Parathyroid adenoma (tissue), 2 donors: Measurements from ENCODE around the gene DDX41.

Experiments
- H2AFZ ChIP-seq: fragments of 300-600 bp; sonication (generic); one replicate; pipeline ENCODE4 v1.7.0; 2017; ENCODE audit warnings: antibody characterized with exemption, mild to moderate bottlenecking
- H3K27ac ChIP-seq: fragments of 300-600 bp; sonication (generic); one replicate; pipeline ENCODE4 v1.7.0; 2017
- H3K27me3 ChIP-seq: fragments of 300-600 bp; sonication (generic); one replicate; pipeline ENCODE4 v1.7.0; 2017; ENCODE audit warnings: low read length; ENCODE audit not compliant: control insufficient read depth, insufficient read depth
- H3K36me3 ChIP-seq: fragments of 300-600 bp; sonication (generic); one replicate; pipeline ENCODE4 v1.7.0; 2017; ENCODE audit warnings: low read length; ENCODE audit not compliant: control insufficient read depth, insufficient read depth
- H3K4me1 ChIP-seq: fragments of 300-600 bp; sonication (generic); one replicate; pipeline ENCODE4 v1.7.0; 2017; ENCODE audit warnings: control low read depth
- H3K4me2 ChIP-seq: fragments of 300-600 bp; sonication (generic); one replicate; pipeline ENCODE4 v1.7.0; 2017; ENCODE audit warnings: low read length
- H3K4me3 ChIP-seq: fragments of 300-600 bp; sonication (generic); one replicate; pipeline ENCODE4 v1.7.0; 2017; ENCODE audit warnings: low read depth, low read length
- H3K79me2 ChIP-seq: fragments of 300-600 bp; sonication (generic); one replicate; pipeline ENCODE4 v1.7.0; 2017; ENCODE audit warnings: control low read depth
- H3K9ac ChIP-seq: fragments of 300-600 bp; sonication (generic); one replicate; pipeline ENCODE4 v1.7.0; 2017; ENCODE audit warnings: mild to moderate bottlenecking
- H3K9me3 ChIP-seq: fragments of 300-600 bp; sonication (generic); one replicate; pipeline ENCODE4 v1.7.0; 2017; ENCODE audit warnings: low read length; ENCODE audit not compliant: control insufficient read depth
- TF ChIP-seq, protein P1 (sequence below): fragments of 300-600 bp; sonication (generic); IDR thresholded peaks from one replicate; pipeline ENCODE4 v1.7.0; 2017; ENCODE audit warnings: antibody characterized with exemption, mild to moderate bottlenecking
- donor health status: primary hyperparathyroidism.

DDX41 gene

DNA sequence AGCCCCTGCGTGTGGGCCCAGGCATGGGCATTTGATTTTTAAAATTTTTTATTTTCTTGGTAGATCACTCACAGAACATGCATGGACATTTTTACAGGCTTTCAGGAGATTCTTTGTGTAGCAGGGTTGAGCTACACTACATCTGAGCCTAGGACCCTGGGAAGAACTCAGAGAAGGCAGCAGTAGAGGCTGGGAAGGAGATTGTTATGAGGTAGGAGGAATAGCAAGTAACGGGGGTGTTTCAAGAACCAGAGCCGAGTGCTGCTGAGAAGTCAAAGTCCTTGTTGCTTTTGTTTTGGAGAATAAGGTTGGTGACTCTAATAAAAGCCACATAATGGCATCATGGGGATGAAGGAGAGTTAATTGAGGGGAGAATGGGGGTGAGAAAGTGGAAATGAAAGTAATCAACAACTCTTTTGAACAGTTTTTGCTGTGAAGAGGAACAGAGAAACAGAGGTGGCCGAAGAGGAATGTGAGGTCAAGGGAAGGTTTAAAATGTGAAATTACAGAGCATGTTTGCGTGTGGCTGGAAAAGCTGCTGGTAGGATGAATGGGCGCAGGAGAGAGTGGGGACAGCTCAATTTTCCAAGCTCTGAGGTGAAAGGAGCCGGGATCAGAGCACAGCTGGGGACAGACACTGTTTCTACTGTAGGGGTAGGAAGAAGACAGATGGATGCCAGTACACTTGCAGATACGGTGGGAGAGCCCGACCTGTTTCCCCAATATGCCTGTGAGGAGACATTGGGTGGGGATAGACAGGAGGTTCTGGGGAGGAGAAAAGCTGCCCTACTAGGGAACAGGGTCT is 14.7 kb downstream of the DDX41 start:
- no peak overlapping the region for H3K4me3 ChIP-seq
- H3K4me1 ChIP-seq, result peaks cover 7% of the 10 kb centered on the region
- no peaks in the 10 kb centered on the region for H3K27me3 ChIP-seq
- H3K36me3 ChIP-seq, result no peaks in the 10 kb centered on the region
- H2AFZ ChIP-seq, result no peak overlapping the region
- H3K4me2 ChIP-seq, result no peak overlapping the region
- no peak overlapping the region for H3K27ac ChIP-seq
- H3K79me2 ChIP-seq, result no peaks in the 10 kb centered on the region
- no peak overlapping the region for H3K9ac ChIP-seq
- TF ChIP-seq, protein P1, sequence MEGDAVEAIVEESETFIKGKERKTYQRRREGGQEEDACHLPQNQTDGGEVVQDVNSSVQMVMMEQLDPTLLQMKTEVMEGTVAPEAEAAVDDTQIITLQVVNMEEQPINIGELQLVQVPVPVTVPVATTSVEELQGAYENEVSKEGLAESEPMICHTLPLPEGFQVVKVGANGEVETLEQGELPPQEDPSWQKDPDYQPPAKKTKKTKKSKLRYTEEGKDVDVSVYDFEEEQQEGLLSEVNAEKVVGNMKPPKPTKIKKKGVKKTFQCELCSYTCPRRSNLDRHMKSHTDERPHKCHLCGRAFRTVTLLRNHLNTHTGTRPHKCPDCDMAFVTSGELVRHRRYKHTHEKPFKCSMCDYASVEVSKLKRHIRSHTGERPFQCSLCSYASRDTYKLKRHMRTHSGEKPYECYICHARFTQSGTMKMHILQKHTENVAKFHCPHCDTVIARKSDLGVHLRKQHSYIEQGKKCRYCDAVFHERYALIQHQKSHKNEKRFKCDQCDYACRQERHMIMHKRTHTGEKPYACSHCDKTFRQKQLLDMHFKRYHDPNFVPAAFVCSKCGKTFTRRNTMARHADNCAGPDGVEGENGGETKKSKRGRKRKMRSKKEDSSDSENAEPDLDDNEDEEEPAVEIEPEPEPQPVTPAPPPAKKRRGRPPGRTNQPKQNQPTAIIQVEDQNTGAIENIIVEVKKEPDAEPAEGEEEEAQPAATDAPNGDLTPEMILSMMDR, result no peak
- H3K9me3 ChIP-seq, result no peaks in the 10 kb centered on the region

DNA sequence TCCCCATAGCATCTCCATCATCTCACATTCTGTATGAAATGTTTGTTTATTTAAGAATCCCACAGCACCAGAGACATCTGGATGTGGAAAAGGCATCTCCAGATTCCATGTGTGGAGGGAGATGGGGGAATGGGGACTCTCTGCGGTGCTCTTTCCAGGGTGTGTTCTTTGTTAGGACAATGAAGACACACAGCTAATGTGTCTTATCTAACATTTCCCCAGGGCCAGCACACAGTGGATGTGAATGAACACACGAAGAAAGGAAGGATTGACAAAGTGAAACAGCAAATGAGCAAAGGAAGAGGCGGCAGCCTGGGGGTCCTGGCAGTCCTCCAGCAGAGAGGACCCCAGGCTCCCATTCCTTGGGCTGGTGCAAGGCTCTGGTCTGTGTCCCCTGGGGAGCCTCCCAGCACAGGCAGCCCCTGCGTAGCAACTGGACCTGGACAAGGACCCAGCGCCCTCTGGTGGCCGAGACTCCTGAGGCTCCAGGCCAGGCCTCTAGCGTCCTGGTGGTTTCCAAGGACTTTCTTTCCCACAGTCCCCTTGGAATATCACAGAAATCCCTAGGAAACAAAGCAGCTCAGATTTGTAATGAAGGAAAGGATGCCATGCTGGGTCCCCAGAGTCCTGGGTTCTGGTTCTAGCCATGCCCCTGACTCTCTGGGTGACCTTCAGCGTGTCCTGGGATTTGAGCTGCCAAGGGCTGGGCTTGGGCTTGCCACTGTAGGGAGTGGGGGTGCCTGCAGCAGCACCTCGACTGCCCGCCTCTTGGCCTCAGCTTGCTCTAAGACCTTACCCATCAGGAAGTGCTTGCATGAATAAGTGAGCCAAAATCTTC is 15.9 kb downstream of the DDX41 start:
- Histone ChIP-seq H3K9me3 (no peaks in the 10 kb centered on the region), H3K27ac (no peak overlapping the region), H3K9ac (no peak overlapping the region), H3K27me3 (no peaks in the 10 kb centered on the region), H3K79me2 (no peaks in the 10 kb centered on the region), H3K4me3 (no peak overlapping the region), H3K4me2 (peak overlapping the region; percentile 19), H2AFZ (peak overlapping the region; percentile 65), H3K36me3 (no peaks in the 10 kb centered on the region), H3K4me1 (peaks cover 13% of the 10 kb centered on the region)
- TF ChIP-seq, protein P1, result peak; percentile 96

DNA sequence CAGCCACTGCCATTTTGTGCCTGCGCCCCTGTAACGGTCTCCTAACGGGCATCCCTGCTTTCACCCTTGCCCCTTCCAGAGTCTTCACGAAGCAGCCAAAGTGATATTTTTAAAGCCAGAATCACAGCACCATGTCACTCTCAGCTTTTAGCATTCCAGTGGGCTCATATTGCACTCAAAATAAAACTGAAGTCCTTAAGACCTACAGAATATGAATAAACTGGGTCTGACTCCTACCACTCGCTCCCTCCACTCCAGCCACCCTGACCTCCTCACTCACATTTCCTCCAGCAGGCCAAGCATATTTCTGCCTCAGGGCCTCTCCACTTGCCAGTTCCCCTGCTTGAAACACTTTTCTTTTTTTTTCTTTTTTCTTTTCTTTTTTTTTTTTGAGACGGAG is 16.9 kb downstream of the DDX41 start:
- Histone ChIP-seq H2AFZ (no peak overlapping the region), H3K4me2 (no peak overlapping the region), H3K4me1 (peaks cover 13% of the 10 kb centered on the region), H3K9ac (no peak overlapping the region), H3K27me3 (no peaks in the 10 kb centered on the region), H3K79me2 (no peaks in the 10 kb centered on the region), H3K27ac (no peak overlapping the region), H3K36me3 (no peaks in the 10 kb centered on the region), H3K4me3 (no peak overlapping the region), H3K9me3 (no peaks in the 10 kb centered on the region)
- TF ChIP-seq, protein P1, result no peak

DNA sequence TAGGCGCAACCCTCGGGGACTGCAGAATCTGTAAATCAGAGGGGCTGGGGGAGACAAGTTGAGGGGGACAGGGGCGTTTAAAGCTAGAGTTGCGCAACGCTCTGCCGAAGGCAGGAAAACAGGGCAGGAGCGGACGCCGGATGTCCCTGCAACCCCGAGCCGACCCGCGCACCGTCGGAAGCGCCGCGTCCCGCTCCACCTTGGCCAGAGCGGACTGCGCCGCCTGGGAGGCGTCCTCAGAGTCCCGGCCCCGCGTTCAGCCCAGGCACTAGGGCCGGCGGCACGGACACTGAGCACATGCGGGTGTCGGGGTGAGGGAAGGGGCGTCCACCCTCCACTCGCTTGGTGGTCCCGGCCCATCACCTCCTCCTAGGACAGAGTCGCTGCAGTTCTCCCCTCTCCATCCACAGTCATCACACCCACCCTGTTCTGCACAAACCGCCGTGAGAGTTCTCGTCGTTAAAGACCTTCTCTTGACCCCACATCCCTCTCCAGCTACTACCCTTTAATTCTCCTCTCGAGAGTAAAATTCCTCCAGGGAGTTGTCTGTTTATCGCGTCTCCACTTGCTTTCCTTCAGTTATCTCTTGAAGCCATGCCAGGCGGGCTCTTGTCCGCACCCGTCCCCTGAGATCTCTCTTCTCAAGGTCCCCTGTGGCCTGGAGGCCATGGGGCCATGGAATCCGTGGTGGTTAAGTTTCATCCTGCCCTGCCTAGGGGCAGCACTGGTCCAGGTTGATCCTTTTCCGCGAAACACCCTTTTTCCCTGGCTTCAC is 18.6 kb downstream of the DDX41 start:
- peak overlapping the region; percentile 79 for H2AFZ ChIP-seq
- no peaks in the 10 kb centered on the region for H3K36me3 ChIP-seq
- H3K79me2 ChIP-seq, result no peaks in the 10 kb centered on the region
- peak overlapping the region; percentile 75 for H3K4me3 ChIP-seq
- peak overlapping the region; percentile 48 for H3K27ac ChIP-seq
- H3K27me3 ChIP-seq, result no peaks in the 10 kb centered on the region
- H3K9ac ChIP-seq, result no peak overlapping the region
- peak overlapping the region; percentile 93 for H3K4me2 ChIP-seq
- no peaks in the 10 kb centered on the region for H3K9me3 ChIP-seq
- TF ChIP-seq, protein P1, result no peak
- H3K4me1 ChIP-seq, result peaks cover 22% of the 10 kb centered on the region
